Endothelial cell of umbilical vein (primary cell): ENCODE data around the gene L3MBTL4. TPM values are rescaled to one million over a fixed set of nuclear protein-coding genes. Genes with fewer than 3 reads are reported as not detected.

ENCODE experiments used
- BruUV-seq: library from RNA; stranded (reverse); fragments of 400-500 nt; replicated peaks from 2 replicates; lab custom pipeline; 2021; lab: Mats Ljungman, UMichigan
- CTCF ChIA-PET: fragments of 300-600, 350-600 bp; sonication (Branson Sonifier 250); formaldehyde crosslinking; loops from one replicate; lab custom pipeline; 2021; ENCODE audit warnings: antibody characterized with exemption, inconsistent platforms; lab: Charles Lee
- POLR2A ChIA-PET: fragments of 300-600, 350-600 bp; sonication (Branson Sonifier 250); formaldehyde crosslinking; loops from one replicate; lab custom pipeline; 2021; ENCODE audit warnings: antibody characterized with exemption, inconsistent platforms; lab: Charles Lee
- DNase-seq: peaks from one replicate; pipeline ENCODE4 v3.0.0-alpha.2; 2011; ENCODE audit warnings: low read depth, low spot score
- FAIRE-seq: peaks from 2 replicates; lab custom pipeline; 2011; peaks lifted over from hg19 to GRCh38; lab: Jason Lieb, UNC
- H2AFZ ChIP-seq: 2 replicates; pipeline ENCODE4 v1.6.0; 2012; ENCODE audit warnings: low read depth, low read length, control low read depth, inconsistent platforms
- H3K27ac ChIP-seq: 2 replicates; pipeline ENCODE4 v1.5.1; 2011; ENCODE audit warnings: low read depth, mild to moderate bottlenecking, control low read depth, low read length, moderate library complexity; ENCODE audit not compliant: insufficient read depth
- H3K27me3 ChIP-seq, 2 experiments: 2 replicates each; pipeline versions ENCODE4 v1.6.0 to v1.6.1; 2011; ENCODE audit warnings: low read length in 2 of 2, mixed read lengths in 1 of 2; ENCODE audit not compliant: control insufficient read depth in 2 of 2, insufficient read depth in 2 of 2
- H3K36me3 ChIP-seq, 2 experiments: 2 replicates in 1 of 2; 3 replicates in 1 of 2; pipeline ENCODE4 v1.5.1; 2011; ENCODE audit warnings: low read length in 2 of 2, mild to moderate bottlenecking in 1 of 2, moderate library complexity in 1 of 2; ENCODE audit not compliant: control insufficient read depth in 2 of 2, insufficient read depth in 2 of 2; ENCODE audit errors: extremely low read depth in 1 of 2
- H3K4me1 ChIP-seq: 3 replicates; pipeline ENCODE4 v1.5.1; 2011; ENCODE audit warnings: mild to moderate bottlenecking, low read length; ENCODE audit not compliant: control insufficient read depth, insufficient read depth; ENCODE audit errors: extremely low read depth
- H3K4me2 ChIP-seq: 2 replicates; pipeline ENCODE4 v1.6.1; 2011; ENCODE audit warnings: low read length, control low read depth, mixed read lengths; ENCODE audit not compliant: insufficient read depth
- H3K4me3 ChIP-seq, 3 experiments: fragments of 200-600 bp in 1 of 3; sonication (generic), shearing (Covaris generic) in 1 of 3; replicated peaks in 1 of 3; 2 replicates each; pipeline ENCODE4 v1.5.1; 2011 to 2016; ENCODE audit warnings: control low read depth in 3 of 3, low read length in 3 of 3, mild to moderate bottlenecking in 2 of 3, inconsistent platforms in 1 of 3, low read depth in 1 of 3, moderate library complexity in 1 of 3; ENCODE audit not compliant: insufficient read depth in 1 of 3
- H3K79me2 ChIP-seq: 2 replicates; pipeline ENCODE4 v1.6.0; 2012; ENCODE audit warnings: low read length, inconsistent platforms; ENCODE audit not compliant: control insufficient read depth, insufficient read depth
- H3K9ac ChIP-seq: replicated peaks from 2 replicates; pipeline ENCODE3; 2011; ENCODE audit warnings: low read length, control low read depth; ENCODE audit not compliant: insufficient read depth; ENCODE audit errors: extremely low read depth
- H3K9me1 ChIP-seq: replicated peaks from 3 replicates; pipeline ENCODE4 v1.6.0; 2011; ENCODE audit warnings: mild to moderate bottlenecking, low read length; ENCODE audit not compliant: control insufficient read depth, insufficient read depth; ENCODE audit errors: extremely low read depth
- H3K9me3 ChIP-seq: replicated peaks from 2 replicates; pipeline ENCODE4 v1.5.1; 2012; ENCODE audit warnings: low read length, inconsistent platforms; ENCODE audit not compliant: control insufficient read depth, insufficient read depth
- H4K20me1 ChIP-seq: replicated peaks from 2 replicates; pipeline ENCODE3; 2011; ENCODE audit warnings: mild to moderate bottlenecking, low read length; ENCODE audit not compliant: control insufficient read depth, insufficient read depth; ENCODE audit errors: extremely low read depth
- EZH2 ChIP-seq: IDR thresholded peaks from 2 replicates; pipeline ENCODE4 v1.6.1; 2012; ENCODE audit warnings: borderline replicate concordance, low read depth, mild to moderate bottlenecking, moderate library complexity, low read length, inconsistent platforms; ENCODE audit not compliant: severe bottlenecking
- FOS ChIP-seq: IDR thresholded peaks from 2 replicates; pipeline ENCODE4 v1.6.1; 2011; ENCODE audit warnings: mild to moderate bottlenecking, low read length, moderate library complexity, borderline replicate concordance; ENCODE audit not compliant: insufficient read depth
- GATA2 ChIP-seq: IDR thresholded peaks from 2 replicates; pipeline ENCODE4 v1.7.0; 2011; ENCODE audit warnings: low read depth, mild to moderate bottlenecking, moderate library complexity, mixed read lengths, low read length; ENCODE audit not compliant: insufficient read length, insufficient read depth
- JUN ChIP-seq: IDR thresholded peaks from 2 replicates; pipeline ENCODE4 v1.6.1; 2011; ENCODE audit warnings: borderline replicate concordance, low read depth; ENCODE audit not compliant: insufficient read length, insufficient read depth
- MYC ChIP-seq: IDR thresholded peaks from one replicate; pipeline ENCODE4 v1.6.1; 2011; ENCODE audit warnings: mild to moderate bottlenecking, low read depth, low read length
- POLR2A ChIP-seq: IDR thresholded peaks from 2 replicates; pipeline ENCODE4 v1.6.1; 2012; ENCODE audit warnings: low read depth, mild to moderate bottlenecking, control low read depth, low read length
- POLR2AphosphoS5 ChIP-seq: IDR thresholded peaks from 2 replicates; pipeline ENCODE4 v1.6.1; 2012; ENCODE audit warnings: low read depth, mild to moderate bottlenecking, control low read depth, low read length, moderate library complexity; ENCODE audit not compliant: insufficient read depth
- dilution Hi-C: fragments of 300-500 bp; cut with MboI; formaldehyde crosslinking; loops from one replicate; pipeline ENCODE4 v1.15.0; 2019; ENCODE audit warnings: low sequenced_read_pairs; ENCODE audit not compliant: extremely low pct_ligation_motif_present
- intact Hi-C: fragments of 100-400 bp; cut with micrococcal nuclease; formaldehyde crosslinking; loops from one replicate; pipeline ENCODE4 v1.10.0; 2022
- polyA plus RNA-seq, 4 experiments: library from polyadenylated mRNA; depleted of rRNA in 3 of 4; stranded (reverse) in 3 of 4; unstranded in 1 of 4; fragments of >200 nt; gene quantifications; 2 replicates each; pipeline versions ENCODE4 v1.2.1 to v1.2.3, GENCODE V29; 2011 to 2012; ENCODE audit warnings: missing spikeins in 1 of 4
- total RNA-seq: library from RNA; stranded (reverse); gene quantifications from 2 replicates; pipeline ENCODE4 v1.2.3, GENCODE V29; 2021
- TF ChIP-seq, protein P1 (sequence below): IDR thresholded peaks from 2 replicates; pipeline ENCODE4 v1.6.1; 2011; ENCODE audit not compliant: insufficient read depth, insufficient read length
- TF ChIP-seq, protein P2 (sequence below), 2 donors: IDR thresholded peaks; 1 replicate in 1 of 2; 2 replicates in 1 of 2; pipeline ENCODE4 v1.5.1; 2011; ENCODE audit warnings: low read length in 2 of 2, mild to moderate bottlenecking in 2 of 2, moderate library complexity in 2 of 2, control low read depth in 1 of 2, inconsistent platforms in 1 of 2, low read depth in 1 of 2; ENCODE audit not compliant: insufficient read depth in 1 of 2; ENCODE audit errors: extremely low read depth in 1 of 2

The L3MBTL4 gene
- total and polyA plus RNA-seq, 2 donors (not counting 3 experiments of a cell fraction or from before 2014, with no cell fraction given), result 0.80 TPM; not detected in 1

DNA sequence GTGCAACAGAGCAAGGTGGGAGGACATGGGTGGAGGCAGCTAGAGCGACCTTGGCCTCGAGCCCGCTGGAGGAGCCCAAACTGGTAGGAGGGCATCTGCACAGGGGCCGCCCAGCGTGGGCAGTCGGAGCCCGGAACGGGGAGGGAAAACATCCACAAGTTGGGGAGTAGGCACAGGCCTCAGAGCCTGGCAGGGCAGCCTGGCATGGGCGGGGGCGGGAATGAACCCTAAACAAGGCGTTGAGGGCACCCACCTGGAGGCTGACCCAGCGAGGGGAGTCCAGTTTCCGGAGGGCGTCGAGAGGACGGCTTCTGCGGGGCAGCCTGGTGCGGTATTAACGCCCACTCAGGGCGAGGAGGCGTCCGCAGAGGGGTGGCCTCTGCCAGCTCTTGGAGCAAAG lies 129.9 kb downstream of the L3MBTL4 start:
- DNase-seq (no peak), FAIRE-seq (no peak)
- Histone ChIP-seq H4K20me1 (no peaks in the 10 kb centered on the region), H3K4me2 (no peak overlapping the region), H3K27me3 (no peaks in the 10 kb centered on the region), H3K4me1 (no peaks in the 10 kb centered on the region), H3K27ac (no peak overlapping the region), H3K79me2 (no peaks in the 10 kb centered on the region), H3K9me1 (no peaks in the 10 kb centered on the region), H2AFZ (no peak overlapping the region), H3K36me3 (no peaks in the 10 kb centered on the region), H3K9ac (no peak overlapping the region), H3K4me3 (no peak overlapping the region), H3K9me3 (no peaks in the 10 kb centered on the region)
- no TSS peak for BruUV-seq
- CTCF ChIA-PET, result no interaction called here
- POLR2A ChIA-PET, result no interaction called here
- TF ChIP-seq, protein P1, sequence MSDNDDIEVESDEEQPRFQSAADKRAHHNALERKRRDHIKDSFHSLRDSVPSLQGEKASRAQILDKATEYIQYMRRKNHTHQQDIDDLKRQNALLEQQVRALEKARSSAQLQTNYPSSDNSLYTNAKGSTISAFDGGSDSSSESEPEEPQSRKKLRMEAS, result no peak
- TF ChIP-seq POLR2AphosphoS5 (no peak), JUN (no peak), EZH2 (no peak), GATA2 (no peak), POLR2A (no peak), MYC (no peak), FOS (no peak)
- TF ChIP-seq, protein P2, sequence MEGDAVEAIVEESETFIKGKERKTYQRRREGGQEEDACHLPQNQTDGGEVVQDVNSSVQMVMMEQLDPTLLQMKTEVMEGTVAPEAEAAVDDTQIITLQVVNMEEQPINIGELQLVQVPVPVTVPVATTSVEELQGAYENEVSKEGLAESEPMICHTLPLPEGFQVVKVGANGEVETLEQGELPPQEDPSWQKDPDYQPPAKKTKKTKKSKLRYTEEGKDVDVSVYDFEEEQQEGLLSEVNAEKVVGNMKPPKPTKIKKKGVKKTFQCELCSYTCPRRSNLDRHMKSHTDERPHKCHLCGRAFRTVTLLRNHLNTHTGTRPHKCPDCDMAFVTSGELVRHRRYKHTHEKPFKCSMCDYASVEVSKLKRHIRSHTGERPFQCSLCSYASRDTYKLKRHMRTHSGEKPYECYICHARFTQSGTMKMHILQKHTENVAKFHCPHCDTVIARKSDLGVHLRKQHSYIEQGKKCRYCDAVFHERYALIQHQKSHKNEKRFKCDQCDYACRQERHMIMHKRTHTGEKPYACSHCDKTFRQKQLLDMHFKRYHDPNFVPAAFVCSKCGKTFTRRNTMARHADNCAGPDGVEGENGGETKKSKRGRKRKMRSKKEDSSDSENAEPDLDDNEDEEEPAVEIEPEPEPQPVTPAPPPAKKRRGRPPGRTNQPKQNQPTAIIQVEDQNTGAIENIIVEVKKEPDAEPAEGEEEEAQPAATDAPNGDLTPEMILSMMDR (IDR thresholded peaks at IDR 0.05; ENCODE audit: extremely low read depth in 1 of 2, insufficient read depth in 1 of 2, low read depth in 1 of 2, low read length in 2 of 2), result no peak
- dilution Hi-C loops (no loop called here), intact Hi-C loops (loop anchor here (10.0 kb wide), 1 partner anchor 60 kb away; no protein-coding TSS in a partner anchor)
